HG02588 (cell line): ENCODE results near the gene NCKAP5.
"Not testable (repeated sequence)": the region's sequence is repeated elsewhere in the genome, so short reads cannot be mapped to it uniquely, and the experiment has no call there.

Experiments
- ATAC-seq: cut with Tn5 transposase; IDR thresholded peaks from one replicate; pipeline ENCODE4 v1.9.1; 2021; ENCODE audit warnings: mild to moderate bottlenecking, moderate library complexity; ENCODE audit not compliant: unreplicated experiment

The NCKAP5 gene

GRCh38 chr2:133525090-133525489 is 43.2 kb downstream of the NCKAP5 start:
- no peak for ATAC-seq

DNA sequence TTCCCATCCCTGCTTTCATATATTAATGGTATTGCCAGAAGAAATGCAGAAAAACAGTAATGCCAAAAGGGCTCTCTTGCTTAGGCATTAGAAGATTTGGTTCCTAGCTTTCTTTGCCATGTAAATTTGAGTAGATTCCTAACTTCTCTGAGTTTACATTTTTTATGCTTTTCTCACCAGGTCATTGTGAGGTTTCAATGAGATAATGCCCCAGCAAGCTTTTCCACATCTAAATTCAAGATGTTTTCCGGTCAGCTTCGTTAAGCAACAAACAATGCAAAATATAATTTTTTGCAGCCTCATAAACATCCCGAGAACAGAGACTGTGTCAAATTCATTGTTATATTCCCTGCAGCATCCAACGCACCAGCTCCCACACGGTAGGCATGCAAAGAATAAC is 44.9 kb downstream of the NCKAP5 start:
- no peak for ATAC-seq

- no peak for ATAC-seq
These were observed 46.1 kb downstream of the NCKAP5 start for GRCh38 chr2:133522204-133522603.

DNA sequence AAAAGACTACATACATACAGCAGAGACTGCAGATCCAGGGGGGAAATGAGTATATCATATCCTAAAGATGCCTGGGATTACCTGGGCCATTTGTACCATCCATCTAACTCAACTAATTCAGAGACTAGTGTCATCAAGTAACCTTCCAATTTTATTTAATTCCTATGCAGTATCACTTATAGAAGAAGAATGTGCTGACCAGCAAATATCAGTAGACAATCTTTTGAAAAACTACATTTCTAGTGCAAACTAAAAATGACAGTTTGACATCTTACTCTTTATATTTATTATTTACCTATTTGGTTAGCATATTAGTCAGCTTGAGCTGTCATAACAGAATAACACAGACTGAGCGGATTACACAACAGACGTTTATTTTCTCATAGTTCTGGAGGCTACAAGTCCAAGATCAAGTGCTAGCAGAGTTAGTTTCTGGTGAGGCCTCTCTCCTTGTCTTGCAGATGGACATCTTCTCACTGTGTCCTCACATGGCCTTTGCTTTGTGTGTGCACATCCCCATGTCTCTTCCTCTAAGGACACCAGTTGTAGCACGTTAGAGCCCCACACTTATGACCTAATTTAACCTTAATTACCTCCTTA is 47.0 kb downstream of the NCKAP5 start:
- no peak for ATAC-seq

DNA sequence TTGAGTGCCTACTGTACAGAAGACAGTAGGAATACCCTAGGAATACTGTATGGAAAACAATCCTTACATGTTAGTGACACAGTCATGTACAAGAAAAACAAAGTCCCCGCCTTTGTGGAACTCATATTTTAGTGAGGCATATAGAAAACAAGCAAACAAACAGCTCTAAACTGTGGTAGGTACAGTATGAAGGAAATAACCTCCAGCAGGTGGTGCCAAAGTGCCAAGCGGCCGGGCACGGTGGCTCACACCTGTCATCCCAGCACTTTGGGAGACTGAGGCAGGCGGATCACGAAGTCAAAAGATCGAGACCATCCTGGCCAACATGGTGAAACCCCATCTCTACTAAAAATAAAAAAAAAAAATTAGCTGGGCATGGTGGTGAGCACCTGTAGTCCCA is 48.6 kb downstream of the NCKAP5 start:
- not testable (repeated sequence) for ATAC-seq

DNA sequence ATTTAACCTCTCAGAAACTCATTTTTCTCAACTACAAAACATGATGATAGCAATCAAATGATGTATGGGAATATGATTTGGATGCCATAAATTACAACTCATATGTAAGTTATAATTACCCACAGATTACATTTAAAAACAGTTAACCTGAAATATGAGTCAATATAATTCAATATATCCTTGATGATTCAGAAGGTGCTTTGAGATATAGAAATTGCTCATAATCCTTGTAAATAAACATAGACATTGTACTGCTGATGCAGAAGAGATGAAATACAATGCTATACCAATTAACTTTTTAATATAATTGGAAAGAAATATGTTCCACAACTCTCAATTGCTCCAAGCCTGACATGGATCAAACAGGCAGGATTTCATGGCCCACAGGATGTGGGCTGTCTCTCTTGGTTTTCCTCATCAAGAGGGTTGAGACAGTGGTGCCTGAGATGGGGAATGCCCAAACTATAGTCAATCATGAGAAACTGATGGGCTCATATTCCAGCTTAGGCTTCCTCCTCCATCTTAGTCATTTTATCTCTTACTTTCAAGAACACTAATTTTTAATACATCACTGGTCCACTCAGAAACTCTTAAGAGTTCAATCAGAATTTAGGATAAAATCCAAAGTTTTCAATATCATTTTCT is 49.4 kb downstream of the NCKAP5 start:
- ATAC-seq, result no peak

- no peak for ATAC-seq
These were observed 50.4 kb downstream of the NCKAP5 start for GRCh38 chr2:133517876-133518275.

DNA sequence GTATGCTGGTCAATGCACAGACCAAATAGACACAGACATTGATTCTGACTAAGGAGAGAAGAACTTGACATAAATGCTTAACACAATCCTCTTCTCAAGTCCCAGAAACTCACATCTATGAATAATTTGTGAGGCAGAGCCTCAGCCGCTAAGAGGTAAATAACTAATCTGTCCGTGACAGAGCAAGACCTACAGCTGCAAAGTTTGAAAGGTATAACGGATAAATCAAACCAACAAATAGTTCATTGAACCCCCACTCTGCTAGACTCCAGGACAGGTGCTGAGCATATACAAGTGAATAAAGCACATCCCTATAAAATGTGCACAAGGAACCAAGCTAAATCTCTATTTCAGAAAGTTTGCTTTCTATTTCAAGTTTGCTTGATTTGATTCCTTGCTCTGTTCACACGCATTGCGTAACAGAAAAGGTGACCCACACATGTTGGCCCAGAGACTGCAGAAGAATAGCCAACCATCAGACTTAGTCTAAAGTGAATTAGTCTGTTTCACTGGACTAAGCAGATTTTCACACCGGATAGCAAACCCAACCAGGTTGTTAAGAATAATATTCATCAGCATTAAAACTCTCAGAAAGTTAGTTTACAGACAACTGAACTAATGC is 51.7 kb downstream of the NCKAP5 start:
- ATAC-seq, result no peak

- ATAC-seq, result no peak
These were observed 53.0 kb downstream of the NCKAP5 start for GRCh38 chr2:133515271-133515670.

DNA sequence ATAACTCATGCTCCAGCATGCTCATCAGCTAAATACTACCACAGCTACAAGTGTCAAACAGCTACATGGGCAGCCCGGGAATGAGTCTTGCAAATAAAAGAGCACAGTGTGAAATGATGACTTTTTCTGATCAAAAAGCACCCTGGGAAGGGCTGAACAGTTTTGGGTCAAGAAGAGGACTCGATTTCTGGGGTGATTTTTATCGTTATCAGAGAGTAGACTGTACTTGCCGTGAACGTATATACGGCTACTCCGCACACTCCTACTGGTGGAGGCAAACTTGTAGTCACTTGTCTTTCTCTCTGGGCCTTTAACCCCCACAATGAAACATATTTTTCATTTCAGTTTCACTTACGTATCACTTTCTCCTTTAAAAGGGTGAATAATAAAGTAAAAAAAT is 54.4 kb downstream of the NCKAP5 start:
- no peak for ATAC-seq

DNA sequence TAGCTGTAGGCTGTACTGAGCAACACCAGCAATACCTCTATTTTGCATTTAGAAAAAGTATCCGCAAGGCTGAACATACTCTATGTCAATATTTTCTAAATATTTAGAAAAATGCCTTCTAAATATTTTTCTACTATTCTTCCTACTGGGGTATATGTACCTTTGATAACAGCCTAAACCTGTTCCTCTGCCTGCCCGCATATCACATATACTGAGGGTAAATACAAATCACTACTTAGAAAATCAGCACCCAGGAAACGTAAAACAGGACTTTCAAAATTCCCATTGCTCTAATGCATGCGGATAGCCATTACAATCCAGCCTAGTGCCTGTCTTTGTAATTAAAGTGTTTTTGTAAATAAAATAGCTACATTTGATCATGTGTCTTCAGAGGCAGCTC is 56.1 kb downstream of the NCKAP5 start:
- no peak for ATAC-seq

DNA sequence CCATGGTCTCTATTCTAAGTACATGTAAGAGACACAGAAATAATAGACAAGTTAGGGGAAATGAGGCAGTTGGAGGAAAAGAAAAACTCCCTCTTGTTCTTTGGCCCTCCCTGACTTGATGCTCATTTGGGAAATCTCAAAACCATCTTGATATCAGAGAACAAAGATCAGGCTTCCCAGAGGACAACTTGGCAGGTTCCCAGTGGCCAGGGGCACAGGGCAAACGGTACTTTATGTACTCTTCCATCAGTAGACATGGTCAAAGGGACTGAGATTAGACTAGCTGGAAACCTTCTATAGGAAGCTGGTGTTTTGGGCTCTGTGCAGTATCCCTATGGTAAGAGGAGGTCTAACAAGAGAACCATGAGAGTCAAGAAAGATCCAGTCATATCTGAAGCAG is 56.6 kb downstream of the NCKAP5 start:
- ATAC-seq, result no peak

- no peak for ATAC-seq
These were observed 58.5 kb downstream of the NCKAP5 start for GRCh38 chr2:133509777-133510176.

GRCh38 chr2:133508546-133509165 is 59.6 kb downstream of the NCKAP5 start:
- no peak for ATAC-seq

- ATAC-seq, result no peak
These were observed 61.3 kb downstream of the NCKAP5 start for GRCh38 chr2:133506996-133507395.

- no peak for ATAC-seq
These were observed 63.4 kb downstream of the NCKAP5 start for GRCh38 chr2:133504566-133505505.

DNA sequence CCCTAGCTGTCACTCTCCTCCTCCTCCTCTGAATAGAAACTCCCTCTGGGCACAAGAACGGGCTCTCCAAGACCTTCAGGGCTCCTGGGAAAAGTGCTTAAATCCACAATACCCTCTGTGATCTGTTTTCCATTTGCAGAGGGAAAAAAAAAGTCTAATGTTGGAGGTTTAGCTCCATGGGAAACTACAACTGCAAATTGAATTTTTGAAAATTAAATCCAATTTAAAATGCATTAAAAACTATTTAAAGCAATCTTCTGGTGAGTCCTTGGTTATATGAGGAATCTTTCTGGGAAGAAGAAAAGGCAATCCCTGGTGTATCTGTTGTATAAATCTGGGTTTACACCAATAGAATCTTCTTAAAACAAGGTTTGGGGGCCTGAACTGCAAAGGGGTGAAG is 64.3 kb downstream of the NCKAP5 start:
- no peak for ATAC-seq

DNA sequence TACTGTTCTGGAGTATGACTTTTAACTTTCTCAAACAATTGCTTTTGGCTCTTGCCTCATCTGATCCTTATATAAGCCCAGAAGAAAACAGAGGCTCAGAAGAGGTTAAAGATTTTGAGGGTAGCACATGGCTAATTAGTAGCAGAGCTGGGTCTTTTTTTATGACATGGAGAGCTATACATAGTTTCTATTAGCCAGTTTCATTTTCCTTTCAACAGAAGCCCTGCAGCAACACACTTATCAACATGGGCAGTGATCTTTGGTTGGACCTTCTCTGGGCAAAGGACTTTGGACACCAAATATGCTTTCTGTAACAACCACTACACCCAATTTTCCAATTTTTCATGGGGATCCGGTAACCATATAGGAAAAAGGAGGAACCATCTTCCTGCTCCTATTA is 64.9 kb downstream of the NCKAP5 start:
- ATAC-seq, result peak; percentile 74

GRCh38 chr2:133502678-133503077 is 65.6 kb downstream of the NCKAP5 start:
- ATAC-seq, result no peak

GRCh38 chr2:133500917-133501316 is 67.3 kb downstream of the NCKAP5 start:
- ATAC-seq, result no peak
